SK-N-MC (cell line): ENCODE data around the gene GATAD2A.

Experiments
- DNase-seq: peaks from one replicate; pipeline ENCODE4 v3.0.0-alpha.2; 2011; ENCODE audit warnings: low read depth, low spot score
- H3K27ac ChIP-seq: fragments of 200-600 bp; sonication (generic); 2 replicates; pipeline ENCODE4 v1.5.1; 2016; ENCODE audit warnings: mixed run types
- H3K36me3 ChIP-seq: fragments of 200-600 bp; sonication (generic); 2 replicates; pipeline ENCODE4 v1.6.1; 2017; ENCODE audit warnings: antibody characterized with exemption, low read length, mixed read lengths; ENCODE audit not compliant: insufficient read depth
- H3K4me3 ChIP-seq: fragments of 200-600 bp; sonication (generic); 2 replicates; pipeline ENCODE4 v1.5.1; 2016
- H3K9ac ChIP-seq: fragments of 200-600 bp; sonication (generic); 2 replicates; pipeline ENCODE4 v1.8.0; 2017; ENCODE audit warnings: mixed run types, mixed read lengths; ENCODE audit not compliant: insufficient read length
- H3K9me3 ChIP-seq: fragments of 200-600 bp; sonication (generic); 2 replicates; pipeline ENCODE4 v1.6.1; 2017; ENCODE audit warnings: low read depth, mild to moderate bottlenecking, antibody characterized with exemption, low read length, moderate library complexity, mixed read lengths
- EZH2 ChIP-seq: fragments of 200-600 bp; sonication (generic); IDR thresholded peaks from one replicate; pipeline ENCODE4 v1.6.1; 2017; ENCODE audit warnings: antibody characterized with exemption
- FOXP2 ChIP-seq: optimal IDR thresholded peaks from 2 replicates; pipeline ENCODE3; 2011; ENCODE audit warnings: mild to moderate bottlenecking, moderate library complexity; ENCODE audit not compliant: insufficient read depth; ENCODE audit errors: extremely low read length, control extremely low read depth
- POLR2AphosphoS5 ChIP-seq: IDR thresholded peaks from 2 replicates; pipeline ENCODE4 v1.6.1; 2012; ENCODE audit warnings: mild to moderate bottlenecking, low read depth, low read length, borderline replicate concordance

GATAD2A gene

GRCh38 chr19:19538061-19538784, 132.7 kb downstream of the GATAD2A start, which contains the start of gene CILP2:
Gene CILP2 (plus strand): TSS chr19:19538265. CDS start chr19:19538350, 85 bp downstream.
- no peak for DNase-seq
- no peak within 1 kb of the TSS for H3K9ac ChIP-seq
- TF ChIP-seq FOXP2: no peak

GRCh38 chr19:19538785-19539166, 133.3 kb downstream of the GATAD2A start:
- TF ChIP-seq POLR2AphosphoS5 (no peak), FOXP2 (no peak), EZH2 (no peak)
- Histone ChIP-seq H3K4me3 (peak overlapping the region; percentile 56; the same call in 1 of the 2 replicates), H3K9me3 (no peaks in the 10 kb centered on the region), H3K27ac (no peak overlapping the region), H3K36me3 (no peaks in the 10 kb centered on the region), H3K9ac (no peak overlapping the region)
- DNase-seq: no peak

More at GRCh38 chr19:19538061-19538784, 132.7 kb downstream of the GATAD2A start, which contains the start of gene CILP2:
- Histone ChIP-seq H3K4me3 (peak within 1 kb of the TSS; percentile 56), H3K36me3 (no peaks in the 10 kb centered on the region), H3K27ac (no peak within 1 kb of the TSS), H3K9me3 (no peaks in the 10 kb centered on the region)

DNA sequence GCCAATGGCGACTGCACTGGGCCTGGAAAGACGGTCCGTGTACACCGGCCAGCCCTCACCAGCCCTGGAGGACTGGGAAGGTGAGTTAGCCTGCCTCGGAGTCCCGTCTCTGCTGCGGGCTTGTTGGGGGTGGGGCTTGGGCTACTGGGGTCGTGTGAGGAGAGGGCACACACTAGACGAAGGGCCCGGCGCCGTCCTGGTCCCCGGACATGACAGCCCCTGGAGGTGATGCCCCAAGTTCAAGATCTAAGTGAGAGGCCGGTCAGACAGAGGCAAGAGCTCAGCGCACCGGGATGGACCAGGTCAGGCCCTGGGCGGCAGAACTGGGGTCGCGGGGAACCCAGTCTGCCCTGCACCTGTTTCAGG, 134.2 kb downstream of the GATAD2A start:
- no peaks in the 10 kb centered on the region for H3K36me3 ChIP-seq
- no peaks in the 10 kb centered on the region for H3K9me3 ChIP-seq
- no peak overlapping the region for H3K9ac ChIP-seq
- no peak overlapping the region for H3K4me3 ChIP-seq
- H3K27ac ChIP-seq: no peak overlapping the region
- DNase-seq: no peak
- TF ChIP-seq FOXP2 (no peak), POLR2AphosphoS5 (no peak), EZH2 (no peak)

DNA sequence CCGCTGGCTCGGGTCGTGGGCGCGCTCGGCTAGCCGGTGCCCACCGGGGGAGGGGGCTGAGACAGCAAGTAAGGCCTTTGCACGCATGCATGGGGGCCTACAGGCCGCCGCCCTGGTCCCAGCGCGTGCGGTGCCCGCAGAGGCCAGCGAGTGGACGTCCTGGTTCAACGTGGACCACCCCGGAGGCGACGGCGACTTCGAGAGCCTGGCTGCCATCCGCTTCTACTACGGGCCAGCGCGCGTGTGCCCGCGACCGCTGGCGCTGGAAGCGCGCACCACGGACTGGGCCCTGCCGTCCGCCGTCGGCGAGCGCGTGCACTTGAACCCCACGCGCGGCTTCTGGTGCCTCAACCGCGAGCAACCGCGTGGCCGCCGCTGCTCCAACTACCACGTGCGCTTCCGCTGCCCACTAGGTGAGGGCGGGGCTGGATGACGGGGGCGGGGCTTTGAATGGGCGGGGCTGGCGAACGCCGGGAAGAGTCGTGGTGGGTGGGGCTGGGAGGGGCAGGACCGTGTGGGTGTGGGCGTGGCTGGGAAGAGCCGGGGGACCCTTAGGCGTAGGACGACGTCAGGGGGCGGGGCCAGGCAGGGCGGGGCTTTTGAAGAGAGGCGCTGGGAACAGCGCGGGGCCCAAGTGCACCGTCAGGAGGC, 134.7 kb downstream of the GATAD2A start:
- Histone ChIP-seq H3K4me3 (no peak overlapping the region; the same call in 1 of the 2 replicates), H3K27ac (no peak overlapping the region), H3K36me3 (no peaks in the 10 kb centered on the region), H3K9me3 (no peaks in the 10 kb centered on the region), H3K9ac (no peak overlapping the region)
- TF ChIP-seq EZH2: no peak
- TF ChIP-seq FOXP2: no peak
- no peak for DNase-seq

GRCh38 chr19:19540715-19541515, 135.4 kb downstream of the GATAD2A start:
- Histone ChIP-seq H3K27ac (no peak overlapping the region), H3K36me3 (no peaks in the 10 kb centered on the region), H3K9me3 (no peaks in the 10 kb centered on the region), H3K9ac (no peak overlapping the region), H3K4me3 (peak overlapping the region; percentile 22; the same call in 1 of the 2 replicates)
- TF ChIP-seq POLR2AphosphoS5 (no peak), FOXP2 (no peak), EZH2 (no peak)
- DNase-seq: no peak

DNA sequence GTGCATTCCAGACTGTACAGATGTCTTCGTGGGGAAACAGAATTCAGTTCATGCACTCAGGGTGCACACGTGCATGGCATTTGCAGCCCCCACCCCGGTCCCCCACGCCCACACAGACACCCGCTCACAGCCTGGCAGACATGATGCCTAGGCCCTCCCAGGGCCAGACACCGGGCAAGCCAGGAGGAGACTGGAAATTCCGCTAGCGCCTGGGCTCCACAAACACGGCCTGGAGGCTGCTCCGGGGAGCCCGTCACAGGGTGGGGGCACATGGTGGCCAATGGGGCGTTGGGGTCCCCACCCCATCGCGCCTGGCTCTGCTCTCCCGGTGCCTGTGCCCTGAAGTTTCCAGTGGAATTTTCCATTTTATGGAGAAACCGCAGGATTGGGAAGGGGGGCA, 136.1 kb downstream of the GATAD2A start:
- Histone ChIP-seq H3K27ac (no peak overlapping the region), H3K4me3 (no peak overlapping the region)
- TF ChIP-seq FOXP2 (no peak), EZH2 (no peak), POLR2AphosphoS5 (no peak)

GRCh38 chr19:19542507-19542906, 137.0 kb downstream of the GATAD2A start:
- Histone ChIP-seq H3K4me3 (no peak overlapping the region), H3K9ac (no peak overlapping the region), H3K27ac (no peak overlapping the region), H3K9me3 (no peaks in the 10 kb centered on the region), H3K36me3 (no peaks in the 10 kb centered on the region)
- TF ChIP-seq EZH2: no peak
- no peak for TF ChIP-seq FOXP2
- no peak for TF ChIP-seq POLR2AphosphoS5
- no peak for DNase-seq

More for the DNA sequence above, 136.1 kb downstream of the GATAD2A start:
- Histone ChIP-seq H3K9me3 (no peaks in the 10 kb centered on the region), H3K9ac (no peak overlapping the region), H3K36me3 (no peaks in the 10 kb centered on the region)
- no peak for DNase-seq

GRCh38 chr19:19543101-19543500, 137.6 kb downstream of the GATAD2A start:
- no peak overlapping the region for H3K27ac ChIP-seq
- DNase-seq: no peak
- no peak overlapping the region for H3K4me3 ChIP-seq
- H3K9ac ChIP-seq: no peak overlapping the region
- TF ChIP-seq FOXP2: no peak
- TF ChIP-seq EZH2: no peak
- TF ChIP-seq POLR2AphosphoS5: no peak
- no peaks in the 10 kb centered on the region for H3K9me3 ChIP-seq
- no peaks in the 10 kb centered on the region for H3K36me3 ChIP-seq

DNA sequence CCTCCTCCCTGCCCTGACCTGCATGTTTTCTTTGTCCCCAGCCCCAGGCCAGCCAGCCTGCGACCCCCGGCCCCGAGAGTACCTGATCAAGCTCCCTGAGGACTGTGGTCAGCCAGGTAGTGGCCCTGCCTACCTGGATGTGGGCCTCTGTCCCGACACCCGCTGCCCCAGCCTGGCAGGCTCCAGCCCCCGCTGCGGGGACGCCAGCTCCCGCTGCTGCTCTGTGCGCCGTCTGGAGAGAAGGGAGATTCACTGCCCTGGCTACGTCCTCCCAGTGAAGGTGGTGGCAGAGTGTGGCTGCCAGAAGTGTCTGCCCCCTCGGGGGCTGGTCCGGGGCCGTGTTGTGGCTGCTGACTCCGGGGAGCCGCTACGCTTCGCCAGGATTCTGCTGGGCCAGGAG, 138.2 kb downstream of the GATAD2A start:
- no peaks in the 10 kb centered on the region for H3K9me3 ChIP-seq
- H3K9ac ChIP-seq: no peak overlapping the region
- H3K4me3 ChIP-seq: no peak overlapping the region
- DNase-seq: no peak
- TF ChIP-seq FOXP2 (no peak), POLR2AphosphoS5 (no peak), EZH2 (no peak)
- H3K36me3 ChIP-seq: no peaks in the 10 kb centered on the region
- H3K27ac ChIP-seq: no peak overlapping the region
